Measurements from ENCODE around the gene ABCC1. TPM values are rescaled to one million over a fixed set of nuclear protein-coding genes. Genes with fewer than 3 reads are reported as not detected.

The ABCC1 gene
- polyA plus RNA-seq, 3 donors = 1.4 to 23.6 (median 3.0) TPM

DNA sequence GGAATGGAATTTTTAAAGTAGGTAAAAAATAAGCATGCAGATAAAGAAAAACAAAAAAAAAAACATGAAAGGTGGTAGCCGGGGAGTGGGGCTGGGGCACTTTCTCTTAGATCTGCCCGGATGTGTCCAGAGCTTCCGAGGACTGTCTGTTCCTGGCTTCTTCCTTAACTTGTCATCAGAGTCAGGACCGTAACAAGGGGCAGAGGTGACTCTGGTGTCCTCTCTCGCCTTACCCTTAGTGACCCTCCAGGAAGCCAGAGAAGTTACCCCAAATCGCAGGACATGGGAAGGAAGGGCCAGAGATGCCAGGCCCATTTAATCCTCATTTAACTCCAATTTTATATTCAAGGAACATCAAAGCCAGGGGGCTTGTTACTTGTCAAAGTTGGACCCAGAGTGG lies 158.4 kb downstream of the ABCC1 start:
- intact Hi-C loops (cut with micrococcal nuclease) = no loop called here
- Histone ChIP-seq H3K79me2 (ENCODE audit: insufficient read depth, low read length) (no peaks in the 10 kb centered on the region), H3K36me3 (replicated peaks in 1 of 2; ENCODE audit: control insufficient read depth in 1 of 2, insufficient read depth in 2 of 2, low read length in 2 of 2) (peaks cover 70 to 98% of the 10 kb centered on the region in 2 donors), H3K4me1 (ENCODE audit: control insufficient read depth in 1 of 2, insufficient read depth in 2 of 2, low read length in 2 of 2) (no peaks in the 10 kb centered on the region), H3K9me3 (replicated peaks in 1 of 2; ENCODE audit: control insufficient read depth in 1 of 2, insufficient read depth in 1 of 2, low read length in 2 of 2) (no peaks in the 10 kb centered on the region), H3K27me3 (ENCODE audit: control insufficient read depth in 2 of 2, insufficient read depth in 2 of 2, low read length in 2 of 2) (no peaks in the 10 kb centered on the region), H3K4me3 (replicated peaks in 1 of 3; ENCODE audit: low read depth in 2 of 3, low read length in 3 of 3) (no peak overlapping the region), H3K4me2 (replicated peaks; ENCODE audit: extremely low read depth, low read length, poor library complexity, severe bottlenecking) (no peak overlapping the region), H4K20me1 (ENCODE audit: insufficient read depth, low read length) (no peaks in the 10 kb centered on the region), H2AFZ (ENCODE audit: insufficient read depth, low read depth, low read length, poor library complexity, severe bottlenecking) (no peak overlapping the region), H3K9ac (ENCODE audit: insufficient read depth, low read length, poor library complexity, severe bottlenecking) (no peak overlapping the region), H3K27ac (ENCODE audit: low read depth in 1 of 2, low read length in 2 of 2) (no peak overlapping the region)
- Mint-ChIP-seq H3K4me3 (no peak overlapping the region), H3K9me3 (peaks cover 0 to 7% (median 2%) of the 10 kb centered on the region in 7 donors), H3K36me3 (peaks cover 81 to 90% of the 10 kb centered on the region in 2 donors), H3K27ac (peak overlapping the region in 1 of 7 donors; percentile 5), H3K4me1 (no peaks in the 10 kb centered on the region), H3K27me3 (ENCODE audit: low read depth in 3 of 3) (no peaks in the 10 kb centered on the region)
- TF ChIP-seq, protein P1, sequence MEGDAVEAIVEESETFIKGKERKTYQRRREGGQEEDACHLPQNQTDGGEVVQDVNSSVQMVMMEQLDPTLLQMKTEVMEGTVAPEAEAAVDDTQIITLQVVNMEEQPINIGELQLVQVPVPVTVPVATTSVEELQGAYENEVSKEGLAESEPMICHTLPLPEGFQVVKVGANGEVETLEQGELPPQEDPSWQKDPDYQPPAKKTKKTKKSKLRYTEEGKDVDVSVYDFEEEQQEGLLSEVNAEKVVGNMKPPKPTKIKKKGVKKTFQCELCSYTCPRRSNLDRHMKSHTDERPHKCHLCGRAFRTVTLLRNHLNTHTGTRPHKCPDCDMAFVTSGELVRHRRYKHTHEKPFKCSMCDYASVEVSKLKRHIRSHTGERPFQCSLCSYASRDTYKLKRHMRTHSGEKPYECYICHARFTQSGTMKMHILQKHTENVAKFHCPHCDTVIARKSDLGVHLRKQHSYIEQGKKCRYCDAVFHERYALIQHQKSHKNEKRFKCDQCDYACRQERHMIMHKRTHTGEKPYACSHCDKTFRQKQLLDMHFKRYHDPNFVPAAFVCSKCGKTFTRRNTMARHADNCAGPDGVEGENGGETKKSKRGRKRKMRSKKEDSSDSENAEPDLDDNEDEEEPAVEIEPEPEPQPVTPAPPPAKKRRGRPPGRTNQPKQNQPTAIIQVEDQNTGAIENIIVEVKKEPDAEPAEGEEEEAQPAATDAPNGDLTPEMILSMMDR (IDR thresholded peaks at IDR 0.05) = no peak
- no peak for DNase-seq
- 95% methylated on average over 4 of the region's 6 CpGs for WGBS (ENCODE audit: insufficient coverage)

DNA sequence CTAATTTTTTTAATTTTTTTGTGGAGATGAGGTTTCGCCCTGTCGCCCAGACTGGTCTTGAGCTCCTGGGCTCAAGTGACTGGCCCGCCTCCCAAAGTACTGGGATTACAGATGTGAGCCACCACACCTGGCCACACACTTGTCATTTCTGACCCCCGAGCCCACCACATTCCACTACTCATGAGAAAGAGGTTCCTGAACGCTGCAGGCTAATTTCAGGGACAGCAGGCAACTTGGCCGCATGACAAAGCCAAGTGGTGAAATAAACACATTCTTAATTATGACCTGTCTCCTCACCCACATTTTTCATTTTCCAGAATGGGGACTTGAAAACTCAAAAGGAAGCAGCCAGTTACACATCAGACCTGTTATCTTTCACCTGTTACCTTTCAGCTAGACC lies 159.3 kb downstream of the ABCC1 start:
- peaks cover 71 to 98% of the 10 kb centered on the region in 2 donors for H3K36me3 ChIP-seq (replicated peaks in 1 of 2; ENCODE audit: control insufficient read depth in 1 of 2, insufficient read depth in 2 of 2, low read length in 2 of 2)
- intact Hi-C loops (cut with micrococcal nuclease) = no loop called here
- WGBS (ENCODE audit: insufficient coverage) = 60% methylated on average over 2 of the region's 6 CpGs

More for the DNA sequence above, 159.3 kb downstream of the ABCC1 start:
- H3K9me3 Mint-ChIP-seq = peaks cover 0 to 2% (median 1%) of the 10 kb centered on the region in 7 donors
- H3K36me3 Mint-ChIP-seq = peaks cover 80 to 90% of the 10 kb centered on the region in 2 donors
- no peaks in the 10 kb centered on the region for H3K4me1 Mint-ChIP-seq
- TF ChIP-seq, protein P1 (IDR thresholded peaks at IDR 0.05) = no peak
- no peak overlapping the region for H3K27ac ChIP-seq (ENCODE audit: low read depth in 1 of 2, low read length in 2 of 2)
- no peak for DNase-seq
- no peaks in the 10 kb centered on the region for H4K20me1 ChIP-seq (ENCODE audit: insufficient read depth, low read length)
- no peaks in the 10 kb centered on the region for H3K27me3 ChIP-seq (ENCODE audit: control insufficient read depth in 2 of 2, insufficient read depth in 2 of 2, low read length in 2 of 2)
- H3K4me1 ChIP-seq (ENCODE audit: control insufficient read depth in 1 of 2, insufficient read depth in 2 of 2, low read length in 2 of 2) = no peaks in the 10 kb centered on the region
- H3K4me3 ChIP-seq (replicated peaks in 1 of 3; ENCODE audit: low read depth in 2 of 3, low read length in 3 of 3) = no peak overlapping the region
- no peaks in the 10 kb centered on the region for H3K27me3 Mint-ChIP-seq (ENCODE audit: low read depth in 3 of 3)
- H3K9ac ChIP-seq (ENCODE audit: insufficient read depth, low read length, poor library complexity, severe bottlenecking) = no peak overlapping the region
- H3K9me3 ChIP-seq (replicated peaks in 1 of 2; ENCODE audit: control insufficient read depth in 1 of 2, insufficient read depth in 1 of 2, low read length in 2 of 2) = no peaks in the 10 kb centered on the region
- H3K4me3 Mint-ChIP-seq = no peak overlapping the region
- H3K4me2 ChIP-seq (replicated peaks; ENCODE audit: extremely low read depth, low read length, poor library complexity, severe bottlenecking) = no peak overlapping the region
- H3K27ac Mint-ChIP-seq = peak overlapping the region in 2 of 7 donors; percentile 14 to 46
- H2AFZ ChIP-seq (ENCODE audit: insufficient read depth, low read depth, low read length, poor library complexity, severe bottlenecking) = no peak overlapping the region
- no peaks in the 10 kb centered on the region for H3K79me2 ChIP-seq (ENCODE audit: insufficient read depth, low read length)
